Calu3 (cell line): ENCODE results near the gene CTIF. TPM values are rescaled to one million over a fixed set of nuclear protein-coding genes. Genes with fewer than 3 reads are reported as not detected.
"Not testable (repeated sequence)": the region's sequence is repeated elsewhere in the genome, so short reads cannot be mapped to it uniquely, and the experiment has no call there.

Experiments
- BruUV-seq: library from RNA; stranded (reverse); fragments of 400-500 nt; replicated peaks from 2 replicates; lab custom pipeline; 2021; lab: Mats Ljungman, UMichigan
- CTCF ChIA-PET: fragments of 300-600 bp; sonication (Branson Sonifier 250); formaldehyde crosslinking; loops from one replicate; lab custom pipeline; 2022; ENCODE audit warnings: antibody characterized with exemption; lab: Charles Lee
- DNase-seq: peaks from one replicate; pipeline ENCODE4 v3.0.0; 2022
- H3K27ac Mint-ChIP-seq: one replicate; pipeline ENCODE4 v1.8.0; 2022; ENCODE audit warnings: mixed read lengths; ENCODE audit not compliant: unreplicated experiment
- H3K27me3 Mint-ChIP-seq: one replicate; pipeline ENCODE4 v1.8.0; 2022; ENCODE audit warnings: mixed read lengths; ENCODE audit not compliant: unreplicated experiment
- H3K36me3 Mint-ChIP-seq: one replicate; pipeline ENCODE4 v1.8.0; 2022; ENCODE audit warnings: mild to moderate bottlenecking, moderate library complexity, mixed read lengths; ENCODE audit not compliant: insufficient read depth, unreplicated experiment
- H3K4me1 Mint-ChIP-seq: one replicate; pipeline ENCODE4 v1.8.0; 2022; ENCODE audit warnings: mild to moderate bottlenecking, low read depth, mixed read lengths; ENCODE audit not compliant: unreplicated experiment
- H3K4me3 Mint-ChIP-seq: one replicate; pipeline ENCODE4 v1.8.0; 2022; ENCODE audit warnings: mild to moderate bottlenecking, low read depth, moderate library complexity, mixed read lengths; ENCODE audit not compliant: unreplicated experiment
- H3K9me3 Mint-ChIP-seq: one replicate; pipeline ENCODE4 v1.8.0; 2022; ENCODE audit warnings: low read depth, mixed read lengths; ENCODE audit not compliant: unreplicated experiment
- intact Hi-C: fragments of 100-400 bp; cut with micrococcal nuclease; formaldehyde crosslinking; loops from one replicate; pipeline ENCODE4 v1.10.0; 2022; ENCODE audit not compliant: unreplicated experiment
- total RNA-seq: library from RNA; stranded (reverse); gene quantifications from 2 replicates; pipeline ENCODE4 v1.2.3, GENCODE V29; 2022
- TF ChIP-seq, protein P1 (sequence below): fragments of 200-600 bp; IDR thresholded peaks from one replicate; pipeline ENCODE4 v1.8.0; 2022; ENCODE audit warnings: antibody characterized with exemption; ENCODE audit not compliant: unreplicated experiment

CTIF gene
- total RNA-seq, 1 experiment from 2014 or later, result 40.8 TPM

DNA sequence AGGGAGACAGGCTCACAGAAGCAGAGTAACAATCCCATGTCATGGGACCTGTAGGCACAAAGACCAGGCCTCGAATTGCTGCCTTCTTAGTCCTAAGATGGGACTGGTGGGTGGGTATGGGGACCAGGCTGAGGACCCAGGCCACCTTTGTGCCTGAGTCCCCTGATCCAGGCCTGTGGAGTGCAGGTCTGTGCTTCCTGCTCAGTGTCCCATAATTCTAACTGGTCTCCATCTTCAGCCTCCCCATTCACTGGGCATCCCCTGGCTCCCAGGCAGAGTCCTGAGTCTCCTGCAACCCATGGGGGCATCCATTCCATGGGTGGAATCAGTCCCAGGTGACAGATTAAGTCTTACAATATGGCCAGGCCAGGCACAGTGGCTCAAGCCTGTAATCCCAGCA is 328.0 kb downstream of the CTIF start:
- intact Hi-C loops, result no loop called here
- Mint-ChIP-seq H3K9me3 (no peaks in the 10 kb centered on the region), H3K4me1 (peaks cover 10% of the 10 kb centered on the region), H3K27ac (no peak overlapping the region), H3K27me3 (no peaks in the 10 kb centered on the region), H3K4me3 (no peak overlapping the region), H3K36me3 (no peaks in the 10 kb centered on the region)
- no peak for DNase-seq
- no TSS peak for BruUV-seq
- TF ChIP-seq, protein P1, sequence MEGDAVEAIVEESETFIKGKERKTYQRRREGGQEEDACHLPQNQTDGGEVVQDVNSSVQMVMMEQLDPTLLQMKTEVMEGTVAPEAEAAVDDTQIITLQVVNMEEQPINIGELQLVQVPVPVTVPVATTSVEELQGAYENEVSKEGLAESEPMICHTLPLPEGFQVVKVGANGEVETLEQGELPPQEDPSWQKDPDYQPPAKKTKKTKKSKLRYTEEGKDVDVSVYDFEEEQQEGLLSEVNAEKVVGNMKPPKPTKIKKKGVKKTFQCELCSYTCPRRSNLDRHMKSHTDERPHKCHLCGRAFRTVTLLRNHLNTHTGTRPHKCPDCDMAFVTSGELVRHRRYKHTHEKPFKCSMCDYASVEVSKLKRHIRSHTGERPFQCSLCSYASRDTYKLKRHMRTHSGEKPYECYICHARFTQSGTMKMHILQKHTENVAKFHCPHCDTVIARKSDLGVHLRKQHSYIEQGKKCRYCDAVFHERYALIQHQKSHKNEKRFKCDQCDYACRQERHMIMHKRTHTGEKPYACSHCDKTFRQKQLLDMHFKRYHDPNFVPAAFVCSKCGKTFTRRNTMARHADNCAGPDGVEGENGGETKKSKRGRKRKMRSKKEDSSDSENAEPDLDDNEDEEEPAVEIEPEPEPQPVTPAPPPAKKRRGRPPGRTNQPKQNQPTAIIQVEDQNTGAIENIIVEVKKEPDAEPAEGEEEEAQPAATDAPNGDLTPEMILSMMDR, result no peak
- CTCF ChIA-PET, result interaction anchor here (0.6 kb wide), 1 partner anchor 25 kb away, joined by 4 read pairs; no protein-coding TSS in a partner anchor

DNA sequence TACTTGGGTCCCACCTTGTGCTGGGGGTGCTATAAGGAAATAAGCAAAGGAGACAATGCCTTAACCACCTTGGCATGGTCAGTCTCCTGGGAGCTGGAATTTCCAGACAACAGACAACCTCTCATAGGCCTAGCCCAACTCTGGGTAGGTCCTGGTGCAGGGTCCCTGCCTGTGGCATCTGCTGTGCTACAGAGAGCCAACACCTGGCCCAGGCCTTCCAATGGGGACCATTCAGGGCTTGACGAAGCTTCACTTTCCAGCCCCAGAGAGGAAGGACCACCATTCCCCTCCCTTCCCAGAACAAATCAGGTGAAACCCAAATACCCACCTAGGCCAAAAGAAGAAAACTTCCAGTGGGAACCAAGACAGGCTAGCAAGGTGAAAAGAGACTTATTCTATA is 329.1 kb downstream of the CTIF start:
- no peak overlapping the region for H3K27ac Mint-ChIP-seq
- no TSS peak for BruUV-seq
- no peak overlapping the region for H3K4me3 Mint-ChIP-seq
- intact Hi-C loops, result no loop called here
- H3K4me1 Mint-ChIP-seq, result peaks cover 21% of the 10 kb centered on the region
- TF ChIP-seq, protein P1, result no peak
- DNase-seq, result no peak
- no peaks in the 10 kb centered on the region for H3K27me3 Mint-ChIP-seq
- no peaks in the 10 kb centered on the region for H3K36me3 Mint-ChIP-seq
- CTCF ChIA-PET, result no interaction called here
- H3K9me3 Mint-ChIP-seq, result no peaks in the 10 kb centered on the region

DNA sequence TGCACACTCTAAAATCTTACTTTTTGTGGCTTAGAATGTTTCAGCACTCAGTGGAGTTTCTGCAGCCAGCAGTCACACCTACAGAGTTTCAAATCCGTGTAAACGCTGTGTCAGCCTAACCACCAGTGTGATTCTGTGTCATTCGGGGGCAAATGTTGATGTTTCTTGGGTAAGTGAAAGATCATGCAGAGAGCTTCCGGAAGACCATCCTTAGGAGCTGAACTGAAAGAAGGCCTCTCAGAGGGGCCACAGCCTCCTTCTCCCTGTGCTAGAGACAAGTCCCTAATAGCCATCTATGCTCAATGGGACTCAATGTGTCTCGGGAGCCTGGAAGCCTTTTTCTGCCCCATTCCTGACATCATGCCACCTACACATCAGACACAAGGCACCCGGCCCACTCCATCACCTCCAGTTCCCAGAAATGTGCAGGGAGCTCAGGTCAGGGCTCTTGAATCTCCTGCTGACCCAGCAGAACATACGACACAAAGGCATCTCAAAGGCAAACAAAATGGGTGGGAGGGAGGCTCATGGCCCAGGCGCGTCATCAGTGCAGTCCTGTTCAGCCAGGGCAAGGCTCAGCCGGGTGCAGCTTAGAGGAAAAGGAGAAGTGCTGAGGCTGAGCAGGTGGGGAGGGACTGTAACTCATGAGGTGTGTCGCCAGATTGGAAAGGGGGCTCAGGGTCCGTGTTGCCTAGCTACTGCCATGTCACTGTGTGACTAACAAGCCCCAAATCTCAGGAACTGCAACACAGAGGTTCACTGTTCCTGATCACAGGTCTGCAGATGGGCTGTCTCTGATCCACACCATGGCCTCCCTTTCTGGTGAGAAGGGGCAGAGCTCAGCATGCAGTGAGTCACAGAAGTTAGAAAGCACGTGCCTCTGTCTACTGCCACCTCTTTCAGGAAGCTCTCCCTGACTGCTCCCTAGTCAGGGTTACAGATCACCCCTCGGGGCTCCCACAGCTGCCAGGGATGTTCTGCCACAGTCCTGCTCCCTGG is 329.9 kb downstream of the CTIF start:
- Mint-ChIP-seq H3K9me3 (no peaks in the 10 kb centered on the region), H3K4me3 (no peak overlapping the region), H3K36me3 (peaks cover 6% of the 10 kb centered on the region), H3K27ac (no peak overlapping the region), H3K27me3 (no peaks in the 10 kb centered on the region), H3K4me1 (peaks cover 29% of the 10 kb centered on the region)
- BruUV-seq, result no TSS peak
- CTCF ChIA-PET, result no interaction called here
- peak; percentile 23 for DNase-seq
- intact Hi-C loops, result no loop called here
- TF ChIP-seq, protein P1, result no peak

DNA sequence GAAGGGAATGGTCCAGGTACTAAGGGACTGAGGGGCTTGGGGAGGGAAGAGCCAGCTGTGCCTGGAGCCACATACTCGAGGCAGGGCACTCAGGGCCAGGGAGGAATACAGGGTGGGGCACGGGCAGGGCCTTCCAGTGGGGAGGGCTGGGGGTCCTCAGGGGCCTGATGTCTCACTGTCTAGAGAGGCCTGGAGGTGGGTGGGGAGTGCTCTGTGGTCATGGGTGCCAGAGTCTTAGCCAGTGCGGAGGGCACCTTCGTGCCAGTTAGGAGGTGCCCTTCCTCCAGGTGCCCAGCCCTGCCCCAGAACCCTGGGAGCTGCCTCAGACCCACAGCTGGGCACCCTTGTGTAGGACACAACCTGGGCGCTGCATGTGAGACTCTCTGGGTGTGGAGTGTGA is 330.8 kb downstream of the CTIF start:
- no TSS peak for BruUV-seq
- no peak overlapping the region for H3K4me3 Mint-ChIP-seq
- DNase-seq, result no peak
- H3K4me1 Mint-ChIP-seq, result peaks cover 37% of the 10 kb centered on the region
- CTCF ChIA-PET, result no interaction called here
- H3K9me3 Mint-ChIP-seq, result no peaks in the 10 kb centered on the region
- peaks cover 6% of the 10 kb centered on the region for H3K36me3 Mint-ChIP-seq
- TF ChIP-seq, protein P1, result no peak
- H3K27me3 Mint-ChIP-seq, result no peaks in the 10 kb centered on the region
- no peak overlapping the region for H3K27ac Mint-ChIP-seq
- intact Hi-C loops, result no loop called here

DNA sequence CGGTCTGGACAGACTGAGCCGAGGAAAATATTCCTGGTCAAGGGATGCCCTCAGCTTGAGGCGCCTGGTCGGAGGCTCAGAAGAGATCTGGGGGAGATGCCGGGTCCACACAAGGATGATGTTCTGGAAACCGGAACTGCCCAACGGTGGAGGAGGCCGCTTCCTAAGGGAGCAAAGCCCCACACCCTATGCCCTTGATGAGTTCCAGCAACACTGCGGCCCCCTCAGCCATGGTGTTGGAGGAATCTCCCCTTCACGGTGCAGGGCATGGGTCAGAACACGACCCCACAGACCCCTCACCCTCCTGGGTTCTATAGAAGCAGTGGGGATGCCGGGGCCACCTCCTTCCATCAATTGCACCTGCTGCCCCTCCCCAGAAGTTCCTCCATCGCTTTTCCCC is 332.1 kb downstream of the CTIF start:
- intact Hi-C loops, BruUV-seq, H3K4me3 Mint-ChIP-seq: not testable (repeated sequence)

More for the DNA sequence above, 332.1 kb downstream of the CTIF start:
- H3K27me3 Mint-ChIP-seq, DNase-seq, H3K9me3 Mint-ChIP-seq, H3K36me3 Mint-ChIP-seq, H3K27ac Mint-ChIP-seq, CTCF ChIA-PET: not testable (repeated sequence)
- H3K4me1 Mint-ChIP-seq, result peaks cover 43% of the 10 kb centered on the region
